GM12891 (cell line): ENCODE measurements around the gene BNC2.

ENCODE experiments used
- POLR2A ChIP-seq: IDR thresholded peaks from 2 replicates; pipeline ENCODE4 v1.6.1; 2011; ENCODE audit warnings: low read depth, low read length, control low read depth
- SPI1 ChIP-seq: IDR thresholded peaks from 2 replicates; pipeline ENCODE4 v1.6.1; 2011; ENCODE audit warnings: low read depth, low read length, control low read depth

DNA sequence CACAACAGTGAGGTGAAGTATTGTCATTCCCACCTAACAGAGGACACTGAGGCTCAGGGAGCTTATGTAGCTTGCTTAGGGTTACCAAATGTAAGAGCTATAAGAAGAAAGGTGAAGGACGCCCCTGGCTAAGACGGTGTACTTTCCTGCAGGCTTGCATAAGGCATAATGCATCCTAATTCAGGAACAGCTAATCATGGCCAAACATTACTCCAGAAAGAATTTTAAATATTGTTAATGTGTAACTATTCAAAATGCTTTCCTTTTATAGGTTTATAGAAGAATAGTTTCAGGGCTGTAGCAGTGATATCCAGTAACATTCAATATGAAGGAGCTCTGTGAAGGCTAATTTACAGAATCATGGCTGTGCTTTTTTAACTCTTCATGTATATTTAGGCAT is 479.1 kb downstream of the BNC2 start:
- TF ChIP-seq POLR2A (no peak), SPI1 (no peak)
